TTC549 (cell line): ENCODE results near the gene INAFM2.

Source experiments
- FAIRE-seq: peaks from 2 replicates; lab custom pipeline; 2012; peaks lifted over from hg19 to GRCh38; lab: Jason Lieb, UNC

Gene INAFM2

GRCh38 chr15:40344631-40345120, 21.2 kb downstream of the INAFM2 start:
- no peak for FAIRE-seq

GRCh38 chr15:40345225-40345866, 21.9 kb downstream of the INAFM2 start:
- no peak for FAIRE-seq

GRCh38 chr15:40345867-40346578, 22.5 kb downstream of the INAFM2 start:
- no peak for FAIRE-seq

GRCh38 chr15:40346579-40347558, 23.4 kb downstream of the INAFM2 start:
- no peak for FAIRE-seq

GRCh38 chr15:40347559-40348473, 24.3 kb downstream of the INAFM2 start:
- no peak for FAIRE-seq

GRCh38 chr15:40348474-40348870, 25.0 kb downstream of the INAFM2 start:
- no peak for FAIRE-seq

- FAIRE-seq, result no peak
Observed at GRCh38 chr15:40349163-40349562, 25.7 kb downstream of the INAFM2 start.

- FAIRE-seq, result no peak
Observed at GRCh38 chr15:40352281-40352901, 28.9 kb downstream of the INAFM2 start.

- no peak for FAIRE-seq
Observed at GRCh38 chr15:40353697-40354096, 30.2 kb downstream of the INAFM2 start.

- no peak for FAIRE-seq
Observed at GRCh38 chr15:40354408-40355171, 31.1 kb downstream of the INAFM2 start.

GRCh38 chr15:40355976-40356585, 32.6 kb downstream of the INAFM2 start:
- no peak for FAIRE-seq

- no peak for FAIRE-seq
Observed at GRCh38 chr15:40357246-40357645, 33.8 kb downstream of the INAFM2 start.

GRCh38 chr15:40357723-40358470, 34.4 kb downstream of the INAFM2 start, which contains the start of gene DISP2:
DISP2 (plus strand) TSS chr15:40358219; CDS start chr15:40358322, 103 bp downstream.
- FAIRE-seq, result no peak

- FAIRE-seq, result no peak
Observed at GRCh38 chr15:40358471-40359353, 35.2 kb downstream of the INAFM2 start.

- FAIRE-seq, result no peak
Observed at GRCh38 chr15:40360015-40360414, 36.5 kb downstream of the INAFM2 start.

GRCh38 chr15:40361640-40362039, 38.1 kb downstream of the INAFM2 start:
- no peak for FAIRE-seq

- FAIRE-seq, result no peak
Observed at GRCh38 chr15:40363611-40364010, 40.1 kb downstream of the INAFM2 start.

- FAIRE-seq, result no peak
Observed at GRCh38 chr15:40364251-40364650, 40.8 kb downstream of the INAFM2 start.
